Heart right ventricle (tissue), 16 donors: ENCODE data around the gene EIF1AD. TPM values are rescaled to one million over a fixed set of nuclear protein-coding genes. Genes with fewer than 3 reads are reported as not detected.

Experiments used
- ATAC-seq, 8 donors: fragments of 200-7000 bp; cut with Tn5 transposase; one replicate each; pipeline ENCODE4 v1.9.1; 2020; ENCODE audit warnings: mild to moderate bottlenecking in 8 of 8, moderate library complexity in 8 of 8, moderate number of reproducible peaks in 1 of 8
- DNase-seq, 2 donors: peaks; one replicate each; pipeline ENCODE4 v3.0.0-alpha.2; 2020
- H3K27ac ChIP-seq, 10 donors: fragments of 200-600 bp; sonication (generic) in 2 of 10; one replicate each; pipeline versions ENCODE4 v1.5.0 to v1.8.0; 2020 to 2022; ENCODE audit warnings: mild to moderate bottlenecking in 3 of 10
- H3K27me3 ChIP-seq, 7 donors: fragments of 200-600 bp; one replicate each; pipeline ENCODE4 v1.8.0; 2021 to 2022; ENCODE audit warnings: mild to moderate bottlenecking in 2 of 7
- H3K36me3 ChIP-seq, 9 donors: fragments of 200-600 bp; sonication (generic) in 1 of 9; one replicate each; pipeline versions ENCODE4 v1.5.0 to v1.8.0; 2020 to 2022; ENCODE audit warnings: mild to moderate bottlenecking in 2 of 9
- H3K4me1 ChIP-seq, 9 donors: fragments of 200-600 bp; sonication (generic) in 1 of 9; one replicate each; pipeline versions ENCODE4 v1.5.0 to v1.8.0; 2020 to 2022; ENCODE audit warnings: mild to moderate bottlenecking in 4 of 9
- H3K4me3 ChIP-seq, 10 donors: fragments of 200-600 bp; sonication (generic) in 2 of 10; one replicate each; pipeline versions ENCODE4 v1.5.0 to v1.8.0; 2020 to 2022; ENCODE audit warnings: mild to moderate bottlenecking in 7 of 10, moderate library complexity in 2 of 10
- H3K9me3 ChIP-seq, 11 donors: fragments of 200-600 bp in 10 of 11; sonication (generic) in 2 of 11; one replicate each; pipeline versions ENCODE4 v1.5.0 to v1.8.0; 2013 to 2022; ENCODE audit warnings: mild to moderate bottlenecking in 2 of 11, control low read depth in 1 of 11, moderate library complexity in 1 of 11
- CTCF ChIP-seq, 9 donors: fragments of 200-600 bp; sonication (generic) in 2 of 9; IDR thresholded peaks; one replicate each; pipeline versions ENCODE4 v1.5.0 to v1.8.0; 2021 to 2022; ENCODE audit warnings: antibody characterized with exemption in 9 of 9, mild to moderate bottlenecking in 5 of 9, moderate library complexity in 1 of 9
- WGBS, 2 donors: extraction: QIAGEN DNeasy Blood & Tissue Kit; methylation state at CpG; one replicate each; pipeline ENCODE4 v1.1.7; 2013; ENCODE audit warnings: inconsistent platforms in 1 of 2; 5-methylcytosine and 5-hydroxymethylcytosine counted together
- intact Hi-C, 10 donors: fragments of 100-400 bp; cut with DNase I; formaldehyde crosslinking; loops; one replicate each; pipeline versions ENCODE4 v1.11.1 to v1.14.2; 2022
- polyA plus RNA-seq, 2 donors: library from polyadenylated mRNA; stranded (reverse); fragments of 200-250 nt; gene quantifications; one replicate each; pipeline ENCODE4 v1.2.3, GENCODE V29; 2013
- total RNA-seq, 10 donors: library from RNA; stranded (reverse); fragmentation: NEBNext Ultra II Directional in 3 of 10; extraction: Animal tissue kit (Norgen Biotek cat#: 25700) in 3 of 10; gene quantifications; one replicate each; pipeline versions ENCODE4 v1.2.1 to v1.2.4, GENCODE V29; 2021 to 2023
- donor health status: Arrhythmogenic right ventricular cardiomyopathy.
- donor health status: ischemic (EF 13 %, LVEDD 7.1; RV severe dilation, severe dysfunction).
- donor health status: healthy with polysubstance abuse.
- donor health status: DM: no; HTN: yes; CAD: no.
- donor health status: DM: no; HTN: no; CAD: no.
- donor health status: ischemic (EF 25% LVEDD 6.9; RV normal size, moderate dysfunction).
- donor health status: ischemic (EF 25% LVEDD 5.7; RV mildly dilated, moderate dysfunction).
- donor health status: healthy.
- donor health status: DM: yes; HTN: yes; CAD: no.
- donor health status: Ischemic cardiomyopathy.
- donor health status: ischemic (EF 35%, LVEDD 5.7; RV mildly dilated, moderate dysfunction).
- donor health status: nonischemic (EF 11% LVEDD 7.7; RV severe dilation, severe dysfunction).
- donor health status: DM: yes; HTN: yes; CAD: no.
- donor health status: PGD.
- donor health status: ischemic (EF 29% LVEDD 5.4; RV normal size, mild dysfunction).
- donor health status: nonischemic (EF 23%, LVEDD 6.1; RV moderate dilation, normal function).

The EIF1AD gene
- total and polyA plus RNA-seq, 12 donors: 15.1 to 30.0 (median 19.7) TPM

DNA sequence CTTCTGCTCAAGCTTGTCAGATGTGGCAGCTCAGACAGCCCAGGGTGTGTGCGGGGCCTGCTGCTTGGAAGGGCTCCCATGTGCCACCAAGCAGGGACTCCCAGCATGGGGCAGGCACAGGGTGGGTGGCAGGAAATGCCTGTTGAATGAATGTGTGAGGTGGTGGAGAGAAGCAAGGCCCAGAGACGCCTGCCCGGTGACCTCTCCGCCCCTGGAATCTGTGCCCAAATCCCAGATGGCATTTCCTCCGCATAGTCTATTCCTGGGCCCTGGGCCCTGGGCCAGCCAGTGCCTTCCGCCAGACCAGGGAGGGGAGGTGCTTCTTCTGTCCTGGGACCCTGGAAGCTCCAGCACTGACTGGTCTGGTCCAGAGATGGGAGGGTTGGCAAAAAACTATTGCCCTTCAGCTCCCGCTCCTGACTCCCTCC is 13.5 kb upstream of the EIF1AD start:
- TF ChIP-seq CTCF (IDR thresholded peaks at IDR 0.05): no peak
- no peak overlapping the region for H3K4me3 ChIP-seq
- H3K27me3 ChIP-seq: peaks cover 8 to 35% (median 23%) of the 10 kb centered on the region in 7 donors
- ATAC-seq (peak; percentile 39 to 90 (median 68)), DNase-seq (peak; percentile 32 to 50)
- H3K4me1 ChIP-seq: peaks cover 0 to 27% (median 18%) of the 10 kb centered on the region in 9 donors
- H3K36me3 ChIP-seq: no peaks in the 10 kb centered on the region
- peak overlapping the region in 9 of 10 donors; percentile 30 to 65 (median 51) for H3K27ac ChIP-seq
- intact Hi-C loops: no loop called here
- H3K9me3 ChIP-seq: no peaks in the 10 kb centered on the region
- WGBS, 2 donors: 47 to 50% methylated on average over 7 of the region's 7 CpGs

DNA sequence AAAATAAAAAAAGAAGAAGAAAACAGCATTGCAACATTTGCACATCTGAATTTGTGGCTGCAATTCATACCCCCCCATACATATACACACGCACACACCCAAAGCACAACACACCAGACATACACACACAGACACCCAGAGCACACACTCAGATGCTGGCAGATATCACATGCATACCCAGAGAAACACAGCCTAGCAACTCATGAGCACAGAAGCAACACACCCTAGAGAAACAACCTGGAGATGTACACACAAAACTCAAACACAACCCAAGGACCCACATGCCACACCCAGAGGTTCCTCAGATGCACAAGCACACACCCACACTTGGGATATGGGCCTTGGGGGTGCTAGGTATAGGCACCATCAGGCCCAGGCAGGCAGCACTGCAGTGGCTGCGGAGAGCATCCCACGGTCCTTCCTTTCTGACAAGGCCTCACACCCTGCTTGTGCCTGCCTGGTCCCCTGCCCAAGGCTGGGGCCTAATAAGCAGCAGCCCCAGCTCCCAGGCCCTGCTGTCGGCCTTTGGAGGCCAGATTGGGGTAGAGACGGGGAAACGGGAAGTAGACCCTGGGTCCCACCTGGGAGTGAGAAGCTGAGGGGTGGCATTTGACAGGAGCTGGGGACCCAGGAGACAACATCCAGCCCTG is 13.0 kb upstream of the EIF1AD start:
- TF ChIP-seq CTCF (IDR thresholded peaks at IDR 0.05): no peak
- H3K36me3 ChIP-seq: no peaks in the 10 kb centered on the region
- H3K27ac ChIP-seq: peak overlapping the region in 9 of 10 donors; percentile 30 to 65 (median 51)
- H3K9me3 ChIP-seq: no peaks in the 10 kb centered on the region
- 81 to 90% methylated on average over 6 of the region's 6 CpGs for WGBS, 2 donors
- peaks cover 8 to 39% (median 23%) of the 10 kb centered on the region in 7 donors for H3K27me3 ChIP-seq
- H3K4me3 ChIP-seq: no peak overlapping the region
- intact Hi-C loops: no loop called here
- DNase-seq: no peak
- H3K4me1 ChIP-seq: peaks cover 0 to 27% (median 18%) of the 10 kb centered on the region in 9 donors
- ATAC-seq: peak in 2 of 8 donors; percentile 6

- H3K4me3 ChIP-seq: no peak overlapping the region
- 62 to 69% methylated on average over 7 of the region's 7 CpGs for WGBS, 2 donors
- ATAC-seq (no peak), DNase-seq (no peak)
- no peaks in the 10 kb centered on the region for H3K36me3 ChIP-seq
- intact Hi-C loops: no loop called here
- peaks cover 8 to 39% (median 23%) of the 10 kb centered on the region in 7 donors for H3K27me3 ChIP-seq
- peaks cover 0 to 27% (median 18%) of the 10 kb centered on the region in 9 donors for H3K4me1 ChIP-seq
- TF ChIP-seq CTCF (IDR thresholded peaks at IDR 0.05): no peak
- no peaks in the 10 kb centered on the region for H3K9me3 ChIP-seq
- H3K27ac ChIP-seq: no peak overlapping the region
Measured at GRCh38 chr11:66013762-66014100, 11.8 kb upstream of the EIF1AD start.

DNA sequence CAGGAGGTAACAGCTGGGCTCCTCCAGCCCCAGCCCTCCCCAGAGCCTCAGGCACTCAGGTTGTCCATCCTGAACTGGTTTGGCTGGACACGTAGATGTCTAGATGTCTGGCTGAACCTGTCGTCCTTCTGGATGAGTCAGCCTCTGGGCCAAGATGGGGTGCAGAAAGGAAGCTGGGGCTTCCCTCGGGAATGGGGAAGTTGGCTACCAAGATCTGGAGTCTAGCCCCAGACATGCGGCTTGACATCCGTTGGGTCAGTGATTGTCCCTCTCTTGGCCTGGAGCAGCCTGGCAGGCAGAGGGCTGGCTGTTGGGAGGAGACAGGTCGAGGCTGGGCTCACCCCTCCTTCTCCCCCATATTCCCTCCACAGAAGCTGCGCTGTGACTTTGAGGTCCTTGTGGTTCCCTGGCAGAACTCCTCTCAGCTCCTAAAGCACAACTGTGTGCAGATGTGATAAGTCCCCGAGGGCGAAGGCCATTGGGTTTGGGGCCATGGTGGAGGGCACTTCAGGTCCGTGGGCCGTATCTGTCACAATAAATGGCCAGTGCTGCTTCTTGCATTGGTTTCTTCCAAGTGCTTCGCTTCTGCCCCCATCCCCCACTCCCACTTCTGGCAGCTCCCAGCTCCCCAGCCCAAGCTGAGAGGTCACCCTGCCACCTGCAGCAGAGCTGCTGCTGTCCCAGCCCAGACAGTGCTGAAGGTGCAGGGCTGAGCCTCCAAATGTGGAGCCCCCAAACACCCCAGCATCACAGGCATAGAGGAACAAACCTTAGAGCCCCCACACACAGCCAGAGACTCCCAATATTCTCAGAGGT is 11.2 kb upstream of the EIF1AD start:
- no peak for DNase-seq
- no peak overlapping the region for H3K4me3 ChIP-seq
- H3K27me3 ChIP-seq: peaks cover 8 to 39% (median 23%) of the 10 kb centered on the region in 7 donors
- peaks cover 0 to 27% (median 18%) of the 10 kb centered on the region in 9 donors for H3K4me1 ChIP-seq
- H3K9me3 ChIP-seq: no peaks in the 10 kb centered on the region
- H3K36me3 ChIP-seq: no peaks in the 10 kb centered on the region
- WGBS, 2 donors: 56 to 66% methylated on average over 12 of the region's 12 CpGs
- no peak for ATAC-seq
- intact Hi-C loops: no loop called here
- H3K27ac ChIP-seq: no peak overlapping the region
- TF ChIP-seq CTCF (IDR thresholded peaks at IDR 0.05): no peak
